GM20431 (cell line): ENCODE measurements around the gene FLYWCH1.

Experiments
- in situ Hi-C: fragments of 300-500 bp; cut with MseI, MboI; formaldehyde crosslinking; loops from one replicate; pipeline ENCODE4 v1.15.0; 2020; ENCODE audit warnings: low sequenced_read_pairs; ENCODE audit not compliant: unreplicated experiment

The FLYWCH1 gene

GRCh38 chr16:2911638-2912329, at the start of gene FLYWCH1:
Gene FLYWCH1, plus strand, starts transcription at chr16:2911931. Its CDS starts 17,755 bp downstream, at chr16:2929686.
- in situ Hi-C loops = no loop called here

- in situ Hi-C loops = no loop called here
These were observed 46.1 kb upstream of the FLYWCH1 start for GRCh38 chr16:2865651-2866050.

GRCh38 chr16:2866431-2866830, 45.3 kb upstream of the FLYWCH1 start:
- in situ Hi-C loops = no loop called here

- in situ Hi-C loops = no loop called here
These were observed 44.1 kb upstream of the FLYWCH1 start for GRCh38 chr16:2867661-2867986.

- in situ Hi-C loops = no loop called here
These were observed 43.5 kb upstream of the FLYWCH1 start for GRCh38 chr16:2867987-2868789.

DNA sequence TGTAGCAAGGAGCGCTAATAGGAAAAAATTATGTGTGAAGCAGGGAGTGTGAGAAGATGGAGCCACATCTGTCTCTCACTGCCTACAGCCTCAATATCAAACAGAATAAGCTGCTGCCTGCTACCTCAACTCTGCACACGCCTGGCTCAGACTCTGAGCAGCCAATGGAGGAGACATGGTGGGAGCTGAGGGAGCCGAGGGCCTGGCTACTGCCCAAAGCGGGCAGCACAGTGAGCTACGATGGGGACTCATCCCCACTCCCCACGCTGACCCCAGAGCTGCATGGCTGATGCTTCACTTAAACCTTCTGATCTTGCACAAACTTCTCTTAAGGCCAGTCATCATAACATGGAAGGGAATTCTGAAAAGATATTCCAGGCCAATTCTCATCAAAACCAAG, 39.8 kb upstream of the FLYWCH1 start:
- in situ Hi-C loops = loop anchor here (10.0 kb wide), 1 partner anchor 53 kb away; no protein-coding TSS in a partner anchor

GRCh38 chr16:2874032-2874911, 37.5 kb upstream of the FLYWCH1 start:
- in situ Hi-C loops = loop anchor here (10.0 kb wide), 1 partner anchor 51 kb away; no protein-coding TSS in a partner anchor

DNA sequence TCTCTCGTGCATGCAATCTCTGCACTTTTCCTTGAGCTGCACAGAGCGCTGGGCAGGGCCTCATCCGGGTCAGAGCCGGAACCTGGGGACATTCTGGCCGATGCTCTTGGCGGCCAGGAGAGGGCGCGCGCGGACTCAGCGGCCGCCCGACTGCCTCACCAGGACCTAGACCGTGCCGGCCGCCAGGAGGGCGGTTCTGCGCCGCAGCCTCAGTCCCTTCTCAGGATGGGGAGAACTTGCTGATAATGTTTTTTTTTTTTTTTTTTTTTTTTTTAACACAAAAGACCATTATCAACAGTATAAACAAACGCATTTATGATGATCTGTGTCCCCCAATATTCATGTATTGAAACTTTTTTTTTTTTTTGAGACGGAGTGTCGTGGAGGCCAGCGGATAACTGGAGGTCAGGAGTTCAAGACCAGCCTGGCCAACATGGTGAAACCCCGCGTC, 36.8 kb upstream of the FLYWCH1 start:
- in situ Hi-C loops = loop anchor here (10.0 kb wide), 1 partner anchor 50 kb away; no protein-coding TSS in a partner anchor

- in situ Hi-C loops = loop anchor here (10.0 kb wide), 1 partner anchor 45 kb away; no protein-coding TSS in a partner anchor
These were observed 31.8 kb upstream of the FLYWCH1 start for GRCh38 chr16:2879854-2880508.

DNA sequence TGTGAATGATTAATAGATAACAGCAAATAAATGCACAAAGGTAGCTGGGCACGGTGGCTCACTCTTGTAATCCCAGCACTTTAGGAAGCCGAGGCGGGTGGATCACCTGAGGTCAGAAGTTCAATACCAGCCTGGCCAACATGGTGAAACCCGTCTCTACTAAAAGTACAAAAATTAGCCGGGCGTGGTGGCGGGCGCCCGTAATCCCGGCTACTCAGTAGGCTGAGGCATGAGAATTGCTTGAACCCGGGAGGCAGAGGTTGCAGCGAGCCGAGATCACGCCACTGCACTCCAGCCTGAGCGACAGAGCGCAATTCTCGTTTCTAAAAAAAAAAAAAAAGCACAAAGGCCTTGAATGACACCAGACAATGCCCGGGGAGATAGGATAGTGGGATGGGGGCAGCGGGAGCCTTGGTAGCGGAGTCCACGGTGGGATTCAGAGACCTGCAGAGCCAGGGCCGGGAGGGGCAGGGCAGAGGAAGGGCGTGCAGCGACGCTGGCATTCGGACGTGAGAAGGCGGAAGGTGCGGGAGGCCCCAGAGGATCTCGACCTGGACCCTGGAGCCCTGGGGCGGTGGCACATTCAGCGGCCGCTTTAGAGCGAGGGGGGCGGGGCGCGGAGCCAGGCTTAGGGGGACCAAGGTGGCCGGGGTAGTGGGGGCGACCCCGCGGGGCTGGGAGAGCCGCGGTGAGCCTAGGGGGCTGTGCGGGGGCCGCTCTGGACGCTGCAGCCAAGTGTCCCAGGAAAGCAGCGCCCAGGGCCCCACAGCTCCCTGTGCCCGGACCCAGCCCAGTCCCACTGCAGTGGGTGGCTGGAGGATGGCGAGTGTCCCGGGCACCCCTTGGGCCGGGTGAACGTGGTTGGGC, 29.7 kb upstream of the FLYWCH1 start:
- in situ Hi-C loops = no loop called here

DNA sequence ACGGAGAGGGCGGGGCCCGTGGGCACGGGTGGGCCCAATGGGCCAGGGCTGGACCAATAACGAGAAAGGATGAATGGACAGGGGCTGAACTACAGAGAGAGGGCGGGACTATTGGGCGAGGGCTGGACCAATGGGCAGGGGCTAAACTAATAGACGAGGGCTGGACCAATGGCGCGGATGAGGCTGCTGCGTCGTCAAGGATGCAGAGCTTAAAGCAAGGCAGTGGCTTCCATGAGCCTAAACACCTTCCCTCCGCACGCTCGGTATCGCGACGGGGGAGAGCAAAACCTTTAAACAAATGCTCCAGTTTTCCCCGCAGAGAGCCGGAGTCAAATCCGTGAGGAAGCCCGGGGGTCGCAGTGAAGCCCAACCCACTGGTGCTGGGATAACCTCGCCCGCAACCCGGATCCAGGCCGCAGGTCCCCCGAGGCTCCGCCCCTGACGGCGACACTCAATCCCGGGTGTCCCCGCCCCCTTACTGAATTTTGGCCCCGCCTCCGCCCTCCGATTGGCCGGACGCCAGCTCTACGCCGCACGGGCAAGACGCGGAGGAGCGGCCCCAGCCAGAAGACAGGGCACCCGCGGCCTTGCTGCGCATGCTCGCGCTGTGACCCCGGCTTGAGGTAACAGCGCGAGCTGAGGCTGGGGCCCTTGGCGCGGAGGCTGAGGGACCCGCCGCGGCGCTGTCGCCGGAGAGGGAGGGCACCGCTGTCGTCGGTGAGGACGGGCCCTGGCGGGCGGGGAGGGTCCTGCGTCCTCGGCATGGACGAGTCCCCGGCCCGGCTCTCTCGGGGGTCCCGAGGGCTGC, 28.9 kb upstream of the FLYWCH1 start, which contains the start of gene FLYWCH2:
TSS of gene FLYWCH2 (plus strand) at position 566 of the 808 bp plus-strand sequence. CDS start 13,235 bp downstream, outside the sequence.
- in situ Hi-C loops = no loop called here

GRCh38 chr16:2883458-2883908, 28.2 kb upstream of the FLYWCH1 start:
- in situ Hi-C loops = no loop called here

- in situ Hi-C loops = no loop called here
These were observed 27.7 kb upstream of the FLYWCH1 start for GRCh38 chr16:2884041-2884451.

GRCh38 chr16:2894231-2894630, 17.5 kb upstream of the FLYWCH1 start:
- in situ Hi-C loops = no loop called here

DNA sequence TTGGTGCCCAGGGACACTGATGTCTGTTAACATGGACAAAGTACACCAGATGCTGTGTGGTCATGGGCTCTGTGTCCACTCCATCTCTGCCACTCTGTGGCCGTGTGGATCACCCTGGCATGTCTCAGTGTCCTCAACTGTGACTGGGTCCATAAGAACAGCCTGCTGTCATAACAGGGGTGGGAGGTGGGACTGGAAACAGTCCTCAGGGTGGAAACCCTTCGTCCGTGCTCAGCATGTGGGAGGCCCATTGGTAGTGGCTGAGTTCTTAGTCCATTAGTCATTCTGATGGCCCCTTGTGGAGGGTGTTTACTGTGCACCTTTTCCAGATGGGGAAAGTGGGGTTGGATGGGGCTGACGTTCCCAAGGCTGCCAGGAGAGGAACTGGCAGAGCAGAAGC, 15.9 kb upstream of the FLYWCH1 start:
- in situ Hi-C loops = no loop called here

GRCh38 chr16:2896480-2897010, 15.2 kb upstream of the FLYWCH1 start:
- in situ Hi-C loops = no loop called here

- in situ Hi-C loops = no loop called here
These were observed 14.6 kb upstream of the FLYWCH1 start for GRCh38 chr16:2897110-2897509.
